OCI-LY1 (cell line): ENCODE measurements around the gene CUX1.

Experiments
- H2AFZ ChIP-seq: fragments of 200-600 bp; sonication (generic), shearing (Covaris generic); 2 replicates; pipeline ENCODE4 v1.6.0; 2014; ENCODE audit warnings: antibody characterized with exemption, mild to moderate bottlenecking, low read length
- H3F3A ChIP-seq: fragments of 200-600 bp; sonication (generic), shearing (Covaris generic); 2 replicates; pipeline ENCODE4 v1.6.0; 2014; ENCODE audit warnings: mild to moderate bottlenecking, antibody characterized with exemption, low read length, moderate library complexity; ENCODE audit not compliant: insufficient read depth
- H3K27ac ChIP-seq: fragments of 200-600 bp; sonication (generic); 2 replicates; pipeline ENCODE4 v1.5.1; 2014; ENCODE audit warnings: low read length, mixed run types, mild to moderate bottlenecking, low read depth; ENCODE audit not compliant: poor library complexity, severe bottlenecking
- H3K27me3 ChIP-seq: fragments of 200-600 bp; sonication (generic); 2 replicates; pipeline ENCODE4 v1.6.0; 2014; ENCODE audit warnings: antibody characterized with exemption, mild to moderate bottlenecking, low read length, moderate library complexity; ENCODE audit not compliant: insufficient read depth
- H3K36me3 ChIP-seq: fragments of 200-600 bp; sonication (generic); 2 replicates; pipeline ENCODE4 v1.6.1; 2014; ENCODE audit warnings: mild to moderate bottlenecking, antibody characterized with exemption, low read length, moderate library complexity, mixed read lengths; ENCODE audit not compliant: insufficient read depth
- H3K4me1 ChIP-seq: fragments of 200-600 bp; sonication (generic); 2 replicates; pipeline ENCODE4 v1.5.1; 2014; ENCODE audit warnings: mild to moderate bottlenecking, low read length, moderate library complexity; ENCODE audit not compliant: insufficient read depth, severe bottlenecking
- H3K4me2 ChIP-seq: fragments of 200-600 bp; sonication (generic), shearing (Covaris generic); 2 replicates; pipeline ENCODE4 v1.6.1; 2014; ENCODE audit warnings: low read length
- H3K4me3 ChIP-seq: fragments of 200-600 bp; sonication (generic); 2 replicates; pipeline ENCODE4 v1.5.1; 2014; ENCODE audit warnings: low read length, low read depth, mild to moderate bottlenecking, mixed read lengths; ENCODE audit not compliant: poor library complexity, severe bottlenecking
- H3K79me2 ChIP-seq: fragments of 200-600 bp; shearing (Covaris generic); 2 replicates; pipeline ENCODE4 v1.6.1; 2016; ENCODE audit warnings: mixed run types, low read length, mixed read lengths; ENCODE audit not compliant: insufficient read depth
- H3K9ac ChIP-seq: fragments of 200-600 bp; sonication (generic), shearing (Covaris generic); 2 replicates; pipeline ENCODE4 v1.6.1; 2014; ENCODE audit warnings: mild to moderate bottlenecking, low read length, mixed read lengths
- H3K9me2 ChIP-seq: fragments of 200-600 bp; sonication (generic), shearing (Covaris generic); 2 replicates; pipeline ENCODE4 v1.6.1; 2014; ENCODE audit warnings: low read depth, mild to moderate bottlenecking, low read length, mixed read lengths
- H3K9me3 ChIP-seq: fragments of 200-600 bp; shearing (Covaris generic); 2 replicates; pipeline ENCODE4 v1.6.1; 2014; ENCODE audit warnings: low read length, mixed read lengths
- H4K20me1 ChIP-seq: fragments of 200-600 bp; sonication (generic), shearing (Covaris generic); 2 replicates; pipeline ENCODE4 v1.6.0; 2016; ENCODE audit warnings: mild to moderate bottlenecking, low read length; ENCODE audit not compliant: insufficient read depth
- CTCF ChIP-seq: fragments of 200-600 bp; sonication (generic), shearing (Covaris generic); IDR thresholded peaks from 2 replicates; pipeline ENCODE4 v1.5.1; 2017; ENCODE audit warnings: mild to moderate bottlenecking, antibody characterized with exemption, low read length, moderate library complexity, mixed read lengths
- EZH2 ChIP-seq: fragments of 200-600 bp; sonication (generic), shearing (Covaris generic); IDR thresholded peaks from 2 replicates; pipeline ENCODE4 v1.8.0; 2017; ENCODE audit warnings: borderline replicate concordance, mixed run types, mild to moderate bottlenecking, antibody characterized with exemption, low read length, moderate library complexity, mixed read lengths

The CUX1 gene

GRCh38 chr7:101901661-101902491 lies 84.5 kb downstream of the CUX1 start:
- no peaks in the 10 kb centered on the region for H3K9me3 ChIP-seq
- 0 out of 2 replicates have a peak, but pooled peaks cover 3% of the 10 kb centered on the region for H3F3A ChIP-seq
- H4K20me1 ChIP-seq, result no peaks in the 10 kb centered on the region
- no peak overlapping the region for H3K4me2 ChIP-seq
- H3K79me2 ChIP-seq, result peaks cover 99% of the 10 kb centered on the region
- no peaks in the 10 kb centered on the region for H3K9me2 ChIP-seq
- no peak overlapping the region for H2AFZ ChIP-seq
- no peaks in the 10 kb centered on the region for H3K27me3 ChIP-seq
- H3K36me3 ChIP-seq, result peaks cover 35% of the 10 kb centered on the region
- no peak for TF ChIP-seq EZH2
- no peak for TF ChIP-seq CTCF
- no peak overlapping the region for H3K27ac ChIP-seq
- H3K4me3 ChIP-seq, result no peak overlapping the region
- no peak overlapping the region for H3K9ac ChIP-seq
- peaks cover 82% of the 10 kb centered on the region for H3K4me1 ChIP-seq

GRCh38 chr7:101902680-101903514 lies 85.5 kb downstream of the CUX1 start:
- Histone ChIP-seq H4K20me1 (no peaks in the 10 kb centered on the region), H3K36me3 (peaks cover 34% of the 10 kb centered on the region), H3F3A (0 out of 2 replicates have a peak, but pooled peaks cover 3% of the 10 kb centered on the region), H3K79me2 (peaks cover 99% of the 10 kb centered on the region), H3K9ac (no peak overlapping the region), H3K9me2 (no peaks in the 10 kb centered on the region), H3K9me3 (no peaks in the 10 kb centered on the region), H3K4me1 (peaks cover 85% of the 10 kb centered on the region), H2AFZ (no peak overlapping the region), H3K4me2 (no peak overlapping the region), H3K27ac (peak overlapping the region; percentile 39), H3K27me3 (no peaks in the 10 kb centered on the region), H3K4me3 (no peak overlapping the region)
- TF ChIP-seq EZH2 (no peak), CTCF (no peak)

DNA sequence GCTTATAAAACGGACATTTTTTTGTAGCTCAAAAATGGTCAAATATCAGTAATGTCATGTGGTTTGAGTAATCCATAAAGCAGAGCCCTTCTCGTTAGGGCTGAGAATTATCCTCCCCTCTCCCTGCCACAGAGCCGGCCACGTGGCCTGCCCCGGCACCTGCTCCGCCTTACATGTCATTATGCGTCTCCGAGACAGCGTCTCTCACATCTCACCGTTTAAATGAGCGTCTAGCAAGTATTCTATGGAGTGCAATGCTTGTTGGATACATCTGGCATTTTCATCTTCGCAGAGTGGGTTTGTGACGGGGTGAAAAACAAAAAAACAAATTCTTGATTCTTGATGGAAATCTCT lies 86.1 kb downstream of the CUX1 start:
- Histone ChIP-seq H3K4me1 (peaks cover 86% of the 10 kb centered on the region), H2AFZ (no peak overlapping the region), H3K36me3 (peaks cover 28% of the 10 kb centered on the region), H3F3A (0 out of 2 replicates have a peak, but pooled peaks cover 3% of the 10 kb centered on the region), H3K9me3 (no peaks in the 10 kb centered on the region), H3K27ac (peak overlapping the region; percentile 39), H4K20me1 (no peaks in the 10 kb centered on the region), H3K79me2 (peaks cover 99% of the 10 kb centered on the region), H3K4me3 (no peak overlapping the region), H3K9ac (no peak overlapping the region), H3K27me3 (no peaks in the 10 kb centered on the region), H3K4me2 (no peak overlapping the region), H3K9me2 (no peaks in the 10 kb centered on the region)
- no peak for TF ChIP-seq CTCF
- no peak for TF ChIP-seq EZH2
